ENCODE measurements around the gene MLLT10.

MLLT10 gene

DNA sequence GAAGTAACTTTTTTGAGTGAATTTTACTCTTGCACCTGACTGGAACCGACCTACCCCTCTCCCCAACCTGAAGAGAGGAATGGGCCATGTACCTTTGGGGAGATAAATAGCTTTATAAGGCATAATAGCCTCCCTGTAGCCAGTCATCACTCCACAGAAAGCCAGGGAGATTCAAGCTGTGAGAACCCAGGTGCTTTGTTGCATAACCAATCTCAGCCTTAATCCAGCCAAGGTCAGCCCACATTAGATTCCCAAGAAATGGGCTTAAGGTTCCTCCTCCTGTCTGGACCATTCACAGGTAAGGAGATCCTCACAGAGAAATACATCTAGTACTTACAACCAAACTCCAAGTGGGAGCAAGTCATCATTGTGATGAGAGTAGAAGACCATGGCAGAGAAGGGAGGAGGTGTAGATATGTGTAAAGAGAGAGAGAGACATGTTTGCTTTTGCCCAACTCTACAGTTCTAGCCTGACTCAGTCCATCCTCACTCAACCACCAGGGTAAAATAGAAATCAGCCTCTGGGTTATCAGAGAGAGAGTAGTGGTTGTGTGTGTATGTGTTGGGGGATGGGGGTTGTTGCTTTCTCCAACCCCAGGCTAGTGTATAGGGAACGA is 32.2 kb upstream of the MLLT10 start:
- no peak for DNase-seq

DNA sequence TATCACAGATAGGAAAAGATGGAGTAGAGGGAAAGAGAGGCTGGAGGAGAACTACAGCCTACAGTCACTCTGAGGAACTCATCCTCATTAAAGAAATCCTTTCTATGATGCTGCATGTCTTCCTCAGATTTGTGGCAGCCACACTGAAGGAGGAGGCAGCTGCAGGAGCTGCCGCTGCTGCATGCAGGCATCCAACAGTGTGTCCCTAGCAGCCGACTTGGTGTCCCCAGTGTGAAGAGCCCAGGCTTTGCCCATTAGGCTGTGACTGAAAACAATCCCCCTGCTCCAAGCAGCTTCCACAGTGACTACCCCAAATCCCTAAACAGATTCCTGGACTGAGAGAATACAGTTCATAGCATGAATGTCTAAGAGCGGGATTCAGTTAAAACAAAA is 31.7 kb upstream of the MLLT10 start:
- no peak for DNase-seq

DNA sequence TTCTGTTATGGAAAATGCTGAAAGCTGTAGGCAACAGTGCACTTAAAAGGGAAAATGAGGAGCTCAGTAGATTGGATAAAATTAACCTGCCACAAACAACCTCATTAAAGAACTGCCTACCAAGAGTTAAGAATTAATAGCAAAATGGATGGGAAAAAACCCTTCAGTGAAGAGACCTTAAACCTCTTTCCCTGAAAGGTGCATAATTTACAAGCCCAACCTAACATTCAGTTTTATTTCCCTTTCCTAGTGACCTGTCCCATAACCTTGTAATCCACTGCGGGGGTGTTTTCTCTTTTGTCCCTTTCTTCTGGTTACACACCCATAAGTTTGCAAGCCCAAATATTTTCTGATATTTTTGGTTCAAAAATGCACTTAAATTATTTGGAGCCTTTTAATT is 30.5 kb upstream of the MLLT10 start:
- DNase-seq, result no peak

DNA sequence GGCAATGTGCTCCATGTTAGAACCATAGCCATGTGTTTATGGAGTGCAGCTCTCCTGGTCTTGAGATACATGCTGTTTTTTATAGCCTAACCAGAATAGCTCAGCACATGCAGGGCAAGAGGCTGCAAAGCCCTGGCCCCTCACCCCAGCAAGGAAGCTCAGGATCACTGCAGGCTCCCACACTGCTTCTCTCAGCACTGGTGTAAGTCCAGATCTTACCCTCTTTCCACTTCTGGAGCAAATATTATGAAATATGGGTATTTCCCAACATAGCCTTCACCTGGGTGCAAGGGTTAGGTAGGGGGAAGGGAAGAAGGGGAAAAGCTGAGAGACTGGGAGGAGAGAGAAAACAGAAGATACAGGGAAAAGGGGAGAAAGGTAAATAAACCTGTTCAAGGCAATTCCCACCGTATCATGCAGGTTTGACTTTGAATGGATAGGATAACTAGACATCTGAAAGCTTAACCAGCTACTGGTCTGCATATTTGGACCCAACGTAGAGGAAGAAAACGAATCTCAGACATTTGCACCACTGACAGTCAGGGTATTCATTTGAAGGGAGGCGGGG is 28.2 kb upstream of the MLLT10 start:
- DNase-seq, result no peak

DNA sequence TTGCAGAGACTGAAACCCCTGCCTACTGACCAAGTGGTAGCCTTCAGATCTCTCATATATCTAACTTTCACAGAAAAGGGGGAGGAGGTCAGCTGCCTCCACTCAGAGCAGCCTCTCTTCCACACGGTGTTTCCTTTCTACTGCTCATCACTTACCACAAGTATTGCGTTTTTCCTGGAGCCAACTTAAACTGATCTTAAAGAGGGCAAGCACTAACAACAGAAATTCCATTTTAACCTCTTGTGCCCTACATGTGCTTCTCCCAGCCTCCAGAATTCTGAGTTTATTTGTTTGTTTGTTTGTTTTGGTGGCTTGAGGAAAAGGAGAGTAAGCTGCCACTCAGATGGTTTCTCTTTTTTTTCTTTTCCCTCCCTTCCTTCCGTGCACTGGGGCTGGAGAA is 27.7 kb upstream of the MLLT10 start:
- DNase-seq, result no peak

DNA sequence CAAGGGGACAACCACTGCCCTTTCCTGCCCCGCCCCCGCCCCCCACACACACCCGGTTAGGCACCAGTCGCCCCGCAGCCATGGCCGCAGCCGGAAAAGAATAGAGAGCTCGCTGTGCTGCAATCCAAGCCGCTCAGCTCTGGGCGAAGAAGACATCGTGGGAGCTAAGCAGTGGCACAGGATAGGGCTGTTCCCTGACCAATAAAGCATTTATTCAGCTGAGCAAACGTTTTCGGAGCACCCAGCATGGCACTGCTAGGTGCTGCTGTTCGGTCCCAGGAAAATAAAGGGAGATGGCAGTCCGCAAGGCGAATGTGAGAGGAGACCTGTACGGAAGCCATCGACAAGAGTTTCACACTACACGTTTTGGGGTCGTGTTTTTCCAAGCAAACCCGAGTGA is 26.9 kb upstream of the MLLT10 start:
- no peak for DNase-seq

DNA sequence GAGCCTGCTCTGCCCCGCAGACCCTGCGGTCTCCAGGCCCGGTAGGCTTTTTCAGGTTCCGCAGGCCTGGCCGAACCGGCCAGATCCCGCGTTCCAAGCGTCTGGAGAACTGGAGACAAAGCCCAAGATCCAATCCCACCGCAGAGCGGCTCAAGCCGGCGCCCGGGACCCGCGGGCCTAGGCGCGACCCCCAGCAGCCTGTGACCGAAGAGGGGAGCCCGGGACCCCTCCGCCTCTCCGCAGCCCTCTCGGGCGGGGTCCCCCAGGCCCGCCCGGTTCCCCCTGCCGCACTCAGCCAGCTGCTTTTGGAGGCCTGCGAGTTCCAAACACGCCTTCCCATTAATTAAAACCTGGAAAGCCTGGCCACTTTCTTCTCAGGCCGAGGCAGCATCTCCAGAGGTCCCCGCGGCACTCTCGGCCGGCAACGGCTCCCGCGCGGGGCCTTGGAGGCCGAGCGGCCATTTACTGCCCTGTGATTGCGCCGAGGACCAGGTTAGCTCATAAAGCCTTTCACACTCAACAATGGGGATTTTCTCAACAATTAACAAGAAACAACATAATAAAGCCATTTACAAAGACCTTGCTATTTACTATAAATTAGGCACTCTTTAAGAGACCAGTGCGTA is 25.2 kb upstream of the MLLT10 start:
- DNase-seq, result no peak

DNA sequence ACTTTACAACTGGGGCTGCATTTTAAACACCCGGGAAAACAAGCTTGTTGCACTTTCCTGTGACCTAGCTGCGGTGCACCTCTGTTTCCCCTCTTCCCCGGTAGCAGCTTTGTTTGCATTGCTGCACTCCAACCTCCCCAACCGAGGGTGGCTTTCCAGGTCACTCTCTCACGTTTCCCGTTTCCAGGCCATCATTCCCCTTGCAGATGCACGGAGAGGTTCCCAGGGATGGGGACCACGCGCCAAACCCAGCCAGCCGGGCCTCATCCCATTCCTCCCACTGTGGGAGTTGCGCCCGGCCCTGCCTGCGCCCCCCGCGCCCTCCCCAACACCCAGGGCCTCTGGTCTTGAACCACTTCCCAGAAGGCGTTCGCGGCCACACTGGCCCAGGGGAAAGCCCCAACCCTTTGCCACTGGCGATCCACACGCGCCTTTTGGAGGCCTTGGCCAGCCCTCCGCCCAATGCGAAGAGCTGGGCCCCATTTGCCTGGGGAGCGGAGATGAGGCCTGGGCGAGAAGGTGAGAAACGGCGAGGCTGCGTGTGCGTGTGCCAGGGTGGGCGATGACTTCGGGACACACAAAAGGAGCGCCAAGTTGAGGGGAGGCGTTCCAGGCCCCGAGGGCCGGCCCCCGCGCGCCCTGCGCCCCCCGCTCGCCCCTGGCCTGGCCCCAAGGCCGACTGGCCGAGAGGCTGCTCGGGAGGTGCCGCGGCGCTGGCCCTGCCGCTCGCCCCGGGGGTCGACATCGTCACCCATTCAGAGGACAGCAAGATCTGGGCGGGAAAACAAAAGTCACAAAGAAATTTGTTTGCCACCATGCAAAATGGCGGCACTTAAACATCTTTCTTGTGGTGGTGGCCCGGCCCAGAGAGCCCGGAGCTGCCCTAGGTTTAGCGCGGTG is 24.4 kb upstream of the MLLT10 start:
- no peak for DNase-seq

DNA sequence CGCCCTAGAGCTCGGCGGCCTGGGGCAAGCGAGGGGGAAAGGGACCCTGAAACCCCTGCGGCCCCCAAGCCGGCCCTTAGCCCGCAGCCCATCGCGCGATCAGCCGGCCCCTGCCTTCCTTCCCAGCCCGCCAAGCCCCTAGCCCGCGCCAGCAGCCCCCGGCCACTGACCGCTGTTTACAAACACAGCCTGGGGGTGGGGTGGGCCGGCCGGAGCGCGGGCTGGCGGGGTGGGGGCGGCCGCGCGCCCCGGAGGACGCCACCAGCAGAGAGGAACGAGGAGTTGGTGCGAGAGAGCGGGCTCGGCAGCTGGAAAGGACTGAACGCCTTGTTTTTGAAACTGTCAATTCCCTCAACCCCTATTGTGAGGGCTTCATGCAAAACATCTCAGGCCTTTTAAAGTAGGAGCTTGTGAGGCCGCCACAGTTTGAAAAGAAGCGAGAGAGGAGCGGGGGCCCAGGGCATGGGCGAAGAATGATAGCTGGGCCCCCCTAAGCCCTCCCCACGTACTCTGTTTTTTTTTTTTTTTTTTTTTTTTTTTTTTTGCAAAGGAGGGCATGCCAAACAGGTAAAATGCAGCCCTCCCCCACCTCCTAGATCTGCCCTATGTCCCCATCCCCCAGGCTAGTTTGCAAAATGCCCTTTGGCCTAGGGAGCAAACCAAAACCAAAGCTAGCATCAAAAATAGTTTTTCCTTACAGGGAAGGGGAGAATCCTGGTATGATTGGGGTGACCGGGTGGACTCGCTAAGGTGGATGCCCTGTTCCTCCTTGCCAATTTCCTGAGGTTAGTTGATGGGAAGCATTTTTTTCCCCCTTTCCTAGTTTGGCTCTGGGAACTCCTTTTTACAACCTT is 23.6 kb upstream of the MLLT10 start:
- DNase-seq, result no peak

DNA sequence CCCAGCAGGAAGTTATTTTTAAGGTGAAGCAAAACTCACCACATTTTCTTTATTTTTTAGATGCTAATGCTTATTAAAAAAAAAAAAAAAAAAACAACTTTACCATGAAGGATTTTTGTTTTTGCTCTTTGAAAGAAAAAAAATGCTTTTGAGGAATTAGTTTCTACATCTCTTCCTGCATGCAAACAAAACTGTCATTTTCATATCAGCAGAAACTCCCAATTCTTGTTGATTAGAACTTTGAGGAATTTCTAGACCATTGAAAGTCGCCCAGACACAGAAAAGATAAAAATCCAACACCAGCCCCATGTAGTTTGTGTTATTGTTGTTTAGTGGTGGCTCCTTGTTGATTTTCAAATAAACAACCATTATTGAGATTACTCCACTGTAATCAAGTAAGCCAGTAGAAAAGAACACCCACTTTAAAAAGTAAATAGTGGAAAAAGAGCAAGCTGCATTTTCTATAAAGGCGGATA is 22.9 kb upstream of the MLLT10 start:
- DNase-seq, result no peak

DNA sequence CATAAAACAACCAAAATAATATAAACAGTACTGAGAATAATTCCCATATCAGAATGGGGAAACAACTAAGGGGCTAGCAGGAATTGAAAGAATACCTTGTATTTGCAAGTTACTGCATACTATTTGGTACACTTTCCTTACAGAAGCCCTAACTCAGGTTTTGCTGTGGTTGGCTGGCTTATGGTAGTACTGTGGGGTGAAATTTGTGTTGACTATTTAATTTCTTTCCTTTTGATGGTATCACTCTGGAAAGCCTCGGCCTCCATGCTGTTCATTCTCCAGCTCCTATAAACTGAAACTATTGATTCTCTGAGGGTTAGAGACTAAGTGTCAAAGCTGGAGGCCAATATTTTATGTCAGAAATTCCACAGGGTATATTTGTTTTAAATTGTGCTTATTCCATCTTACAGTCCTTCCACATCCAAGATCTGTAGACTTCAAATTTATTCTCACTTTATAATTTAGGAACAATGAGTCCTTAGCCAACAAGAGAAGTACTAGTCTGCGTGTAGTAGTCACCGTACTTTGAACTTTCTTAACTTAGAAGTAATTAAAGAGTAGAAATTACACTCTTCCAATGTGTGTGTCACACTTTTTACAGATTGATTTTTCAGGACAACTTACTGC is 22.0 kb upstream of the MLLT10 start:
- DNase-seq, result no peak

DNA sequence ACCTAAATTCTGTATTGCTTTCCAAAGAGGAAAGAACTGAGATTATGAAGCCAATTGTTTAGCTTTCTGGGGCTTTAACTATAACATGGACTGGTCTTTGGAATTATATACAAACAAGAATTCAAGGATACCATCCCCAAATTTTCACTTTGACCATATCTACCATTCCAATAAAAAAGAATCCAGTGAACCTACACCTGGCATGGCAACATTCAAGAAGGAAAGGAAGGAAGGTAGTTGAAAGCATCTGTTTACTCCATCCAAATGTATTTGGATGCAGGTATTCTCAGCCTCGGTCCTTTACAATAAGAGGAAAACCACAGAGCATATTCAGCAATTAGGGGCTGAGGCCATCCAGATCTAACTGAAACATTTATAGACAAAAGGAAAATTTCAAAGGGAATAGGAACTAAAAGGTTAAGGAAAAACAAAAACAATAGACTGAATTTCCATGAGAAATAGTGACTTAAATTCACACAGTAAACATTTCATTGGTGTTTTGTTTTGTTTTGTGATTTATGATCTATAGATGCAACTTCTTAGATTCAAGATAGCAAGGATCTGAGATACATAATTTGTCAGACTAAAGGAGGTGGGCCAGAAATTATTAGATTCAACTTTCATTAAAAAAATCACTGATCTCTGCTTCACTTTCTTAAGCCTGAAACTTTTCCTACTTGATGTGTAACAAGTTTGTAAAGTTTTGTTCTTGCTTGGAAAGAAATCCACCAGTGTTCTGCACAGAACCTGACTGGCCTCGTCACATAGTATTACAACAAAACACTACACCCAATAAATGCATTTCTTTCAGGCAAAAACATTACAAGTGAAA is 21.2 kb upstream of the MLLT10 start:
- DNase-seq, result no peak

DNA sequence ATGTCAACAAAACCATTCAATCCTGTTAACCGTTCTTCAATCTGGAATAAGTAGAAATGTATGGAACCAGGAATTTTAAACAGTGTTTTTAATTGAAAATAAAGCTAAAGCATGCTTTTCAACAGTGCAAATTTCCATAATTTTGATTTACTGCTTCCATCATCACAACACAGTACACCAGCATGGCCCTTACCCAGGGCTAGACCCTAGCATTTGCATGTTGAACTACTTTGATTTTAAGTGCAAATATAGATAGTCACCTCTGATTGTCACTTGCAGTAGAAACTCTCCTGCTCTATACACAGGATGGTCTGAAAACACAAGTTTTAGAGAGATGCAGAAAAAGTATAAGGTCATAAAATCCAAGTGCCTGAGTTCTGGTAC is 20.6 kb upstream of the MLLT10 start:
- DNase-seq, result no peak

DNA sequence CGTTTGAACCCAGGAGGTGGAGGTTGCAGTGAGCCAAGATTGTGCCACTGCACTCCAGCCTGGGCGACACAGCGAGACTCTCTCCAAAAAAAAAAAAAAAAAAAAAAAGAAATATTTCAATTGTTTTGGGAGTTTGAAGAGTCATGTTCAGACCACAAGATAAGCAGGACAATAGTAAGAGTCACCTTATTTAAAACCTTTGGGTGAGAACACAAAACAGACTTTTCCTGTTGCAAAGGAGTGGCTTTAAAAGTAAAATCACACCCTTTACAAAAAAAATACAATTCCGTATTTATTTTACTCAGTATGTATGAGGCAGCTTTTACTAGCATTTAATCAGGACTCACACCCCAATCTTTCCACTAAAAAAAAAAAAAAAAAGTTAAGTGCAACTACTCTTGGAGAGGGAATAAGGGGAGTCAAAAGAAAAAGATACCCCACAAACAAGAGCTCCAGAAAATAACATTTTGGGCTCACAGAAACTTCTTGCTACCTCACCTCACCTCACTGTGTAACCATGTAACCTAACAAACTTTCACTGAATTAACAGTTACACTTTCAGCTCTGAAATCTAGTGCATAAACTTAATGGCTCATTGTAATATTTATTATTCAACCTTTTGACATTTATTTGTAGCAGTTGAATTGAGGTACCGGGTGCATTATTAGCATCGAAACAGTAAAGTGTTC is 19.8 kb upstream of the MLLT10 start:
- DNase-seq, result no peak

DNA sequence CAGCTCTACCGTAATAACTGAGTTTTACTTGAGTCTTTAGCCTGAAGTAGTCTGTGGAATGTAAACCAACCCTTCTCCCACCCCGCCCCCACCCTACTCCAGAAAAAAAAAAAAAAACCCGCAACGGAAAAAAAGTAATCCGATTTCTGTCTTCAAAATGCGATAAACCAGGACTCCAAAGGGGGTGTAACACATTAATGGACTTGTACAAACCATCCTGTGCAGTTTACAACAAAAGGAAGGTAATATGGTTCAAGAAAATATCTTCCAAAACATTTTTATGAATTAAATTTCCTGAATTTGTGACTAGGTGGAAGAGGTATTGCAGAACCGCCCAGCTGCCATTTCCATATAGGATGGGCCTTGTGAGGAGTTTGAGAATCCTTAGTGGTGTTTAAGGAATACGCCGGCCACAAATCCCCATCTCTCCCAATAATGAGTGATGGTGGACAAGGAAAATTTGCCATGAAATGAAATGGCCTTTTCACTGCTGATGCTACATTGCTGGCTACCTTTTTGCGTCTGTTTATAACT is 19.1 kb upstream of the MLLT10 start:
- DNase-seq, result no peak

DNA sequence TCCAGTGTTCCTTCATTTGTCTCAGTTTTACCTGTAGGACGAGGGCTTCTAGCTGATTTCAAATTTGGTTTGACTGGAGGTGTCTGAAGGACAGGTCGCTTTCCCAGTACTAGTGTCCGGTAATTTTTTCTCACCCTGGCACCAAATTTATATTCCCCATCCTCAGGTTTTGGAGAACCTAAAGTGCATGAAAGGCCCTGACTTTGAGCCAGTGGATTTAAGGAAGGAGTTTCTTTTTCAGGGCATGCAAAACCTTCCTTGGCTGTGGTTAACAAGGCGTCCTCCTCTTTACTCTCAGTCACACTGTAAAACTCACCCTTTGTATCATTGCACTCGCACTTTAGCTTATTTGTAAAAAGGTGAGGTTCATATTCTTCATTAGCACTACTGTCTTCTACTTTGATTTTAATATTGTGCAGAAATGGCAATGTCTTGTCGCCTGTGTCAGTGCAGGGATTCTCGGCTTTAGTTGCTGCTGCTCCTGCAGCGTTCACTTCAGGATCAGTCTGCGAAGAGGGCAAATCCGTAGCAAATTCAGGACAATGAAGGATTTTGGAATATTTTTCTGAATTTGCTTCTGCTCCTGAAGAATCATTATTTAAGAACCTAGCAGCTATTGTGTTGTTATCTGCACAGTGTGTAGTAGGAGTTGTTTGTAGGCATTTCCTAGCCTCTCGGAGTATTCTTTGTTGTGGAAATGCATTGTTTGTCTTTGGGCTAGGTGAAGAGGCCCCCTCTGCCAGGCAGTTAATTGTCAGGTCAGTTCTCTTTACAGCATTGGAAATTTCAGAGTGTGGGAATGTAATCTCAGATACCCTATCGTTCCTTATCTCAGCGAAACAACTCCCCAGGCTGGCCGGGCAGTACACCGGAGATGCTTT is 18.4 kb upstream of the MLLT10 start:
- no peak for DNase-seq

DNA sequence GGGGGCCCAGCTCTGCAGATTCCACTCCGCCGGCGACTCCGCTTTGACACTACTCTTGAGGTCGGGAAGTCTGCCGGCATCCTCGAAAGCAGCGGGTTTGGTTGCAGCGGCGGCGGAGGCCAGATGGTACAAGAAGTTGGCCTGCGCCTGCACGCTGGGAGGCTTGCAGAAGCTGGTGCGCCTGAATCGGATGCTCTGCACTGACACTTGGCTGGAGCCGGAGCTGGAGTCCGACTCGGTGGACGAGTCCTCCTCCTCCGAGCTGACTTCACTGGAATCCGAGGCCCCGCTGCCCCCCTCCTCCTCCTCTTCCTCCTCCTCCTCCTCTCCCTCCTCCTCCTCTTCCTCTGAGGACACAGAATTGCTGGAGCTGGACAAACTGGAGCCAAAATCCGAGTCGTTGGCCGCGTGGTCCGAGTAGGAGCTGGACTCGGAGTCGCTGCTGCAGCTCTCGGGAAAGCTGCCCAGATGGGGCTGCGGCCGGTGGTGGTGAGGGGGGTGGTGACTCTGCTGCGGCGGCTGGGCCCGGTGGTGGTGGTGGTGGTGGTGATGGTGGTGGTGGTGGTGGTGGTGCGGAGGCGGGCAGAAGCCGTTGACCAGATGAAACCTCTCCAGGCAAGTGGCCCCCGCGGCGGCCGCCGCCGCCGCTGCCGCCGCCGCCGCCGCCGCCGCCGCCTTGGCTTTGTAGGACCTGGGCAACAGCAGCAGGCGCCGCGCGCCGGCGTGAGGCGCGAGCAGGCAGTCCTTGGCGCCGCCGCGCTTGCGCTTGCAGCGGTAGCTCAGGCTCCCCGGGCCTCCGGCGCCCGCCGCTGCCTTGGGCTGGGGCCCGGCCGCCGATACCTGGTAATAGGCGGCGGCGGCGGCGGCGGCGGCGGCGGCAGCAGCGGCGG is 17.5 kb upstream of the MLLT10 start:
- peak; percentile 42 for DNase-seq

Data from T-helper 9 cell (primary cell).